Right kidney (tissue), 9 donors: ENCODE results near the gene STX12.

ENCODE experiments used
- DNase-seq: peaks from one replicate; pipeline ENCODE4 v3.0.0-alpha.2; 2016
- long read RNA-seq, 8 donors: transcript quantifications; one replicate each; lab custom pipeline, GENCODE V29; 2026

Gene STX12
- long read RNA-seq, donor 1, transcript STX12-201 (9 exons, 3,079 nt), result major isoform, 15 of 16 reads
- long read RNA-seq, donor 1, partial matches to known transcripts, result 0 of 16 reads
- long read RNA-seq, donor 1, other reads (novel, unspliced or antisense), result 0 of 16 reads
- long read RNA-seq, donor 2, transcript STX12-201 (9 exons, 3,079 nt), result major isoform, 11 of 12 reads
- long read RNA-seq, donor 2, partial matches to known transcripts, result 0 of 12 reads
- long read RNA-seq, donor 2, other reads (novel, unspliced or antisense), result 0 of 12 reads
- long read RNA-seq, donor 3, transcript STX12-201 (9 exons, 3,079 nt), result major isoform, 15 of 17 reads
- long read RNA-seq, donor 3, partial matches to known transcripts, result 0 of 17 reads
- long read RNA-seq, donor 3, other reads (novel, unspliced or antisense), result 0 of 17 reads
- long read RNA-seq, donor 4, transcript STX12-201 (9 exons, 3,079 nt), result major isoform, 12 of 56 reads
- long read RNA-seq, donor 4, partial matches to known transcripts, result 40 of 56 reads
- long read RNA-seq, donor 4, other reads (novel, unspliced or antisense), result 0 of 56 reads
- long read RNA-seq, donor 5, transcript STX12-201 (9 exons, 3,079 nt), result major isoform, 15 of 15 reads
- long read RNA-seq, donor 5, partial matches to known transcripts, result 0 of 15 reads
- long read RNA-seq, donor 5, other reads (novel, unspliced or antisense), result 0 of 15 reads
- long read RNA-seq, donor 6, transcript STX12-201 (9 exons, 3,079 nt), result major isoform, 10 of 10 reads
- long read RNA-seq, donor 6, partial matches to known transcripts, result 0 of 10 reads
- long read RNA-seq, donor 6, other reads (novel, unspliced or antisense), result 0 of 10 reads
- long read RNA-seq, donor 7, transcript STX12-201 (9 exons, 3,079 nt), result major isoform, 9 of 9 reads
- long read RNA-seq, donor 7, partial matches to known transcripts, result 0 of 9 reads
- long read RNA-seq, donor 7, other reads (novel, unspliced or antisense), result 0 of 9 reads
- long read RNA-seq, donor 8, transcript STX12-201 (9 exons, 3,079 nt), result major isoform, 13 of 15 reads
- long read RNA-seq, donor 8, partial matches to known transcripts, result 0 of 15 reads
- long read RNA-seq, donor 8, other reads (novel, unspliced or antisense), result 0 of 15 reads

DNA sequence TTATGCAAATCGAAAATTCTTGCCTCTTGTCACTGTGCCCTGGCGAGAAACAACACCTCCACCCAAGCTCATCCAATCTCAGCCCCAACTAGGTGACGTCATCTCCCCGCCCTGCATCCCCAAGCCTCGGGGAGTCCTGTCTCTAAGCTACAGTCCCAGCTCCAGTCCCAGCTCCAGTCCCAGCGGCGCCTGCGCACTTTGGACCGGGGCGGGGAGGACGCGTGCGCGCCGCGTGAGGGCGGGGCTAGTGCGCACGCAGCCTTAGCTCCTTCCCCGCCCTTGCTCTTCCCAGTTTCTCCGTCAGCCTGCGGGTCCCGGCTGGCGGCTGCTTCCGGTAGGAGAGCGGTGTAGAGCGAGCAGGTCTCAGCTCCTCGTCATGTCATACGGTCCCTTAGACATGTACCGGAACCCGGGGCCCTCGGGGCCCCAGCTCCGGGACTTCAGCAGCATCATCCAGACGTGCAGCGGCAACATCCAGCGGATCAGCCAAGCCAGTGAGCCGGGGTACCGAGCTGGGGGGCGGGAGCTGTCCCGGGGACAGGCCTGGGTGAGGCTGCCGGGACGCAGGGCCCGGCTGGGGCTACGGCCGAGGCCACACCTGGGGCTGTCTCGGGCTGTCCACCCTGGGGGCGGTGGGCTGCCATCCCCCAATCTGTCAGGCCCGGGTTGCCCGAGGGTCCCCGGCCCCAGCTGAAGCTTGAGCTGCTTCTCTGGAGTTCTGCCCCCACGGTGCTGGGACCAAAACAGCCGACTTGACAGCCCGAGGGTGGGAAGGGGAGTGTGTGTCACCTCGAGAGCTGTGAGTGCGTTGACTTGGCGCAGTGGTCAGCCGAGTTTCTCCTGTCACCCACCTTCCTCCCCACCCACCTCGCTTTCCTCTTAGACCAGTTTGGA, at the start of gene STX12:
STX12 (plus strand) TSS at position 288 of the 894 bp plus-strand sequence; CDS start at position 377, 89 bp downstream.
- DNase-seq, result peak; percentile 96

DNA sequence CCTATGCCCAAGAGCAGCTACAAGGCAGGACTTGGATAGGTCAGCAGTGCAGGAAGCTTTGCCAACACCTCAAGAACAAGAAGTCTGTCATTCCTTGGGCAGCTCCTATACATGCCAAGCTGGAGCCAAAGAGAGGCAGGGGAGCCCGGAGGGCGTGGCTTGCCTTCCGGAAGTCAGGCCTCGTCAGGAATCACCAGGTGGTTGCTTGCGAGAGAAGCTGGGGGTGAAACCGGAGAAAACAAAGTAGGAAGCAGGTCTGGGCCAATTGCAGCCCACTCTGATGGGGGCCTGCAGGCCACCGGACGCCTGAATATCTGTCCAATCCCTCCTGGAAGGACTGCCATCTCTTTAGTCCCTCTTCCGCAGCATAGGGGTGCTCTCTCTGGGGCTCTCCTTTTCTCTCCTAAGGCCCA, 48.1 kb upstream of the STX12 start:
- DNase-seq, result no peak

DNA sequence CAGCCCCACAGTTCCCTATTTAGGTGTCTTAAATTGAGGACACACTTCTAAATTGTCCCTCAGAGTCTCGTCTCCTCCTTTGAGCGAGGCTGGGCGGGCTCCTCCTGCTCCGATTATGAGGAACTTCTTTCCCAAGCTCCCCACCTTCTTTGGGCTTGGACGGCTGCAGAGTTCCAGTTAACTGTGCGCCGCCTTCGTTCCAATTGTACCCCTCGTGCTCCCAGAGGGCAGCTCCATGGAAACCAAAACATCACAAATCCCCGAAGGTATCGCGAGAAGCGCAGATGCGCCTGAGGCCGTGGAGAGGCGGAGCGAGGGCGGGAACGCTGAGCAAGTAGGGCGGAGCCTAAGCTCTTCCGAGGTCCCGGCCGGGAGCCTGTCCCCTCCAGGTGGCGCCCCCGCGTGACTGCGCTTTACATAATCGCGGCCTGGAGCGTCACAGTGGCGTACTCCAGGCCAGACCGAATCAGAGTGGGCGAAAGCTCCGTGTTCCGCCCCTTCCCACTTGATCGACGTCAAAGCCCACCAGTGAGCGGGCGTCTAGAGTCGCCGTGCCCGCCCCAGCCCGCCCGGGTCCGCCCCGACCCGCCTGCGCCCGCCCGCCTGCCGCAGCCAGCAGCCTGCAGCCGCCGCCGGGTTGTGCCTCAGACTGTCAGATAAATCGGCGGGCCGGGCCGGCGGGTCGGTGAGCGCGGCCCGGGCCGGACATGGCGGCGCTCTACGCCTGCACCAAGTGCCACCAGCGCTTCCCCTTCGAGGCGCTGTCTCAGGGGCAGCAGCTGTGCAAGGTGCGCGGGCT, 47.4 kb upstream of the STX12 start, which contains the start of gene FAM76A:
FAM76A (plus strand) TSS at position 588 of the 799 bp plus-strand sequence; CDS start at position 708, 120 bp downstream.
- peak; percentile 95 for DNase-seq

DNA sequence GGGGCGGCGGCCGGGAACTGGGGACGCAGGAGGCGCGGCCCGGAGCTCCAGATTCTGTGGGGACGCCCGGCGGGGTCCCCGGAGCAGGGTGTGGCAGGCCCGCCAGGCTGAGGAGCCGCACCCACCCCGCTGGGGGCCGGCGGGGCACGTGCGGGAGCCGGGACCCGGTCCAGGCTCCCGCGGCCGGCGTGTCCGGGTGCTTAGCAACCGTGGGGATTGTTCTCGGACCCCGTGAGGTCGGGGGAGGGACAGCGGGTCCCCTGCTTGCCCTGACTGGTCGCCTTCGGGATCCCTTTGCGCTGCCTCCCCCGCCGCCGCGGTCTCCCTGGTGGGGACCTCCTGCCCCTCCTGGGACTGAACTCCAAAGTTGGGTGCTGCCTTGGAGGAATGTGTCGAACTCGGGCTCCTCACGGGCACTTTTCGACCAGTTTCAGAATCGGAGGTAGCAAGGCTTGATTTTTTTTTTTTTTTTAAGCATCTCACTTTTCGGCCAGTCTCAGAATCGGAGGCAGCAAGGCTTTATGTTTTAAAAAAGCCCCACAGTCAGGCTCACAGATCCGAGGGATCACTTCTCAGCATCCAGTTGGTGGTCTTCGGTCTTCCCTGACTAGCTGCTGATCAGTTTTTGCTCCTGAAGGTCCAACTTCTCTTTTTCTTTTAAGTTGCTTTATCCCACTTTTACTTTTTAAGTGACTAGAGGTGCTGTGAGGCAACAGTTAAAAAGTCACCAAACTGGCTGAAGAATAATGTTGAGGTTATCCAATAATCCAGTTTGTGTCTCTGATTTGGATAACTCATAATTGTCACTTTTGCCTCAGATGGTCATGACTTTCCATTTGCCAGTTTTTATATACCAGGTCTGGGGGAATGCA, 46.6 kb upstream of the STX12 start:
- DNase-seq, result peak; percentile 92

DNA sequence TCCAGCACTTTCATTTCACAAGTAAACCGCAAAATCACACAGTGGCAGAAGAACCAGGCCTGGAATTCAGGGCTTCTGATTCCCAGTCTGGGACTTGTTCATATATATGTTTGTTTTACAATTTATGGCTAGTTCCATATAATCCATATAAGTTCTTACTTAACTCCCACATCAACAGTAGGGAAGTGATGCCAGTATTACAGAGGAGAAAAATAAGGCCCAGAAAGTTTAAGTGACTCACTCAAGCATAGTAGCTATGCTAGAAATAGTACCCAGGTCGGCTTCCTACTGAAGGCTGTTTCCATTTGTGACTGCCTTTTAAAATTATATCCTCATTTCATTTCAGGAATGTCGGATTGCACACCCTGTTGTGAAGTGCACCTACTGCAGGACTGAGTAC, 45.9 kb upstream of the STX12 start:
- DNase-seq, result no peak

DNA sequence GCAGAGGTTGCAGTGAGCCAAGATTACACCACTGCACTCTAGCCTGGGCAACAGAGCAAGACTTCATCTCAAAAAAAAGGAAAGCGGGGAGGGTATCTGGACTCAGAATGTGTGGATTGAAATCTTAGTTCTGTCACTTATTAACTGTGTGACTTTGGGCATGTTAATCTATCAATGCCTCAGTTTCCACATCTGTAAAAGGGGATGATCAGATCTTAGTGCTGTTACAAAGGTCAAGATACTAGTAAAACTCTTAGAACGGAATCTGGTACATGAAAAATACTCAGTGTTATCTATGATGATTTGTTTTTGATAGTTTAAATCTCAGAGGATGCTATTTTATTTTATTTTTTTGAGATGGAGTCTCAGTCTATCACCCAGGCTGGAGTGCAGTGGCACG, 36.8 kb upstream of the STX12 start:
- no peak for DNase-seq

DNA sequence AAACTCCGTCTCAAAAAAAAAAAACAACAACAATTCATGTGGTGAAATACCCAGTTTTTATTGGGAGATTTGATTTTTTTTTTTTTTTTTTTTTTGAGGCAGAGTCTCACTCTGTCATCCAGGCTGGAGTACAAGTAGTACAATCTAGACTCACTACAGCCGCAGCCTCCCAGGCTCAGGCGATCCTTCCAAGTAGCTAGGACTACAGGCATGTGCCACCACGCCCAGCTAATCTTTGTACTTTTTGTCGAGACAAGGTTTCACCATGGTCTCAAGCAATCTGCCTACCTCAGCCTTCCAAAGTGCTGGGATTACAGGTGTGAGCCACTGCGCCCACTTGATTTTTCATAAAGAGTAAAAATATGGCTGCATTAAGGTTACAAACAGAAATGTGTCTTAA, 31.9 kb upstream of the STX12 start:
- DNase-seq, result no peak

DNA sequence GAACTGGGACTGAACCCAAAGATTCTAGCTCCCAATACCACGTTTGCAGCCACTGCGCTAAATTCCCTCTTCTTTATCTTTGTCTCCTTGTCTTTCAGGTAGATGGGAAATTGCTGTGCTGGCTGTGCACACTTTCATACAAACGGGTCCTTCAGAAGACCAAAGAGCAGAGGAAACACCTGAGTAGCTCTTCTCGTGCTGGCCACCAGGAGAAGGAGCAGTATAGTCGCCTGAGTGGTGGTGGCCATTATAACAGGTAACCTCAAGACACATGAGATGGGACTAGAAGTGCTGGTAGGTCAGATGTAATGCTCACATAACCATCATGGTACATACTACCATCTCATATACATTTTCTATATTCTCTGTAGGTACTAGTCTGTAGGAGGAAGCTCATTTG, 28.5 kb upstream of the STX12 start:
- no peak for DNase-seq

DNA sequence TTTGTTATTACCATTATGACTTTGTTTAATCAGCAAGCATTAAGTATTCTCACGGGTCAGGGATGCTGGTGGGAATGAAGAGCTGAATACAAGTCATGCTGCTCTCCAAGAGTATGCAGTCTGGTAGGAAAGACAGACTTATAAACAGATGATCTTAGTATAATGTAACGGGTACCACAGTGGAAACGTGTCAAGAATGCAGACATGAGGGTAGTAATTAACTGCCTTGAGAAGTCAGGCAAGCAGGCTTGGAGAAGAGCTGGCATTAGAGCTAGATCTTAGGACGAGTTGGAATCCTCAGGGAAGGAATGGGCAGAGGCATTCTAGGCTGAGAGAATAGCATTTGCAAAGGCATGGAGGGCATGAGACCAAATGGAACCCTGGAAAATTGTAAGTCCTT, 27.6 kb upstream of the STX12 start:
- no peak for DNase-seq

DNA sequence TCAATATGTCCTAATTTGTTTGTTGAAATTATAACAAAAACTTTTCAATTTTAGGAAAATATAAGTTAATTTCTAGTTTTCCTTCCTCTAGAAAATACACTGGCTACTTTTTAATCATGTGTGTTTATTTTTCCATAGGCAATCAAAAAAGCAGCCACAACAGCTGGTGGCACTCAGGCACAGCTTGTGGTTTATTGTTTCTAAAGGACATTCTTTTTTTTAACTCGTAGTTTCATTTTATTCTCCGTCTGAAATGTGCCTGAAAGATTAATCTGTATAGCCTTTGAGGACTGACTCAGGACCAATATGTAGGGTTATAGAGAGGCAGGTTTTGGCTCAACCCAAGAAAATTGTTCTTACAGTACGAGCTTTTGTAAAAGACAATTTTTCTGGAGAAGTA, 20.7 kb upstream of the STX12 start:
- DNase-seq, result peak; percentile 3

DNA sequence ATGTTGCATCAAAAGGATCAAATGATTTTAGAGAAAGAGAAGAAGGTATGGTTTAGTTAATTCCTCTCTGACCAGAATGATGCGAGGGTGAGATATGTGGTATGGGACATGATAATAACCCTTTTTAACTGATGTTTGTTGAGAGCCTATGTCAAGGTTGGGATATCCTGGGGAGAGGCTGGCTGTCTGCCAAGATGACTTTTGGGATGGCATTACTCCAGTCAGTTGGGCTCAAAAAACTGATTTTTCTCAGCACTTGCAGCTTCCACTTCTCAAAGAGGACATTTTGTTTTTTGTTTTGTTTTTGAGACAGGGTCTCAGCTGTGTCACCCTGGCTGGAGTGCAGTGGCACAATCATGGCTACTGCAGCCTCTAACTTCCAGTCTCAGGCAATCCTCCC, 17.7 kb upstream of the STX12 start:
- DNase-seq, result no peak

DNA sequence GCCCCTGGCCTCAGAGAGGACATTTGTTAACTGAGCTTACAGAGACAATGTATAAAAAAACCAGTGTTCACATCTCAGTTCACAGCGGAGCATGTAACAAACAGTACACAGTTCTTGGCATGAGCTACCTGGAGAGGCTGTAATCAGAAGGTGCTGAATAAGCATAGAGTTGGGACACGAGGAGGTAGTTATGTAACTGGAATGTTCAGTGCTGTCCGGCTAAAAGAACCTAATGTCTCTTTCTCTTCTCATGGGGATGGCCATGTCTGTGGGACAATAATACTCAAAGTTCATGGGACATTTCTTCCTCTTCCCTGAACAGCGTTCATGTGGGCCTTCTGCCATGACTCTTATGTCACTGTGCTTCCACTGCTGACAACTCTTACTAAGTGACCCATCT, 17.2 kb upstream of the STX12 start:
- no peak for DNase-seq

DNA sequence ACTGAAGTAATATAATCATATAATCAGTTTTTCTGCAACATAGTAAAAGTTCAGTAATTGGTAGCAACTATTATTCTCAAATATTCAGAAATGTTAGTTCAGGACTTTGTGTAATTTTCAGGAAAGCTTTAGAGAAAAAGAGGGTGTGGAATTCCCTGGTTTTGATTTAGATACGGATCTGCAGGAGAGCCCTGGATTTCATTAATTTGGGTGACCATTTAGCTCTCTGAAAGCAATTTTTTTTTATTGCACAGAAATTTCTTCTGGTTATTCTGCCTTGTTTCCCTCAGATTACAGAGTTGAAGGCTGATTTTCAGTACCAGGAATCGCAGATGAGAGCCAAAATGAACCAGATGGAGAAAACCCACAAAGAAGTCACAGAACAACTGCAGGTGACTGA, 13.8 kb upstream of the STX12 start:
- no peak for DNase-seq

DNA sequence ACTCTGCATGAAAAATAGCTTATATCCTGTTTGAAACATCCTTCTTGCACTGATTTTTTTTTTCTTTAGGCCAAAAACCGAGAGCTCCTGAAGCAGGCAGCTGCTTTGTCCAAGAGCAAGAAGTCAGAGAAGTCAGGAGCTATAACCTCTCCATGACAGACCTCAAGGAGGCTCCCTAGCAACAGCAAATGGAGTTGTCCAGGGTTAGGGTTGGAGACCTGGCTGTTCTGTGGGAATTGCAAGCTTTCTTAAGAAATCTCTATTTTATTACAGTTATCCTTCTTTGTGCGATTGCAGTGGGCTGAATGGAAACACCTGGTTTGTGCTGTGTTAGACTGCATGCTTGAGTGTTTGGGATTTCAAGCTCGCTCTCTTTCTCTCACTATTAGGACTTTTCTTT, 12.6 kb upstream of the STX12 start:
- no peak for DNase-seq

DNA sequence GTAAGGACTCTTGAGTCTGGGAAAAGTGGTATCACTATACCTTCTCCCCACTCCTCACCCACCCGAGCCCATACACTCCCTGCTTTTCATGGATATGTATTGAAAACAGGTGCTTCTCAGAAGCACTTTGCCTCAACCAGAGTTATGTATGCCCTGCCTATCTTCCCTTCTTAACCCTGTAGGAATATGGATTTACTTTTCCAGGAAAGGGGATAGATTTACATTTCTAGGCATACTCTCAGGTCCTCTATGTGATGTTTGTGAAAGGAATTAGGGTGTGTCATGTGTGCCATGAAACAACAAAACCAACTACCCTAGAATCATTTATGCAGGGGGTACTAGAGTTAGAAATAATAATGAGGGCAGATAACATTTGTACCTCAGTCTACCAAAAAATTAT, 11.0 kb upstream of the STX12 start:
- DNase-seq, result no peak

DNA sequence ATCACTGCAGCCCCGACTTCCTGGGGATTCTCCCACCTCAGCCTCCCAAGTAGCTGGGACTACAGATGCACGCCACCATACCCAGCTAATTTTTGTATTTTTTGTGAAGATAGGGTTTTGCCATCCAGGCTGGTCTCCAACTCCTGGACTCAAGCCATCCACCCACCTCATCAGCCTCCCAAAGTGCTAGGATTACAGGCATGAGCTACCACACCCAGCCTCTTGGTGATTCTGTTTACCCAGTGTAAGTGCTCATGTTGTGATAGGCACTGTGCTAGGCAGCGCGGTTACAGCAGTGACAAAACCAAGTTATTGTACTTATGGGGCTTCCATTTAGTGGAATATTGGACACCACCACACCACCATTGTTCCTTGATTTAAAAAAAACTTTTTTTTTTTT, 9.7 kb upstream of the STX12 start:
- no peak for DNase-seq

DNA sequence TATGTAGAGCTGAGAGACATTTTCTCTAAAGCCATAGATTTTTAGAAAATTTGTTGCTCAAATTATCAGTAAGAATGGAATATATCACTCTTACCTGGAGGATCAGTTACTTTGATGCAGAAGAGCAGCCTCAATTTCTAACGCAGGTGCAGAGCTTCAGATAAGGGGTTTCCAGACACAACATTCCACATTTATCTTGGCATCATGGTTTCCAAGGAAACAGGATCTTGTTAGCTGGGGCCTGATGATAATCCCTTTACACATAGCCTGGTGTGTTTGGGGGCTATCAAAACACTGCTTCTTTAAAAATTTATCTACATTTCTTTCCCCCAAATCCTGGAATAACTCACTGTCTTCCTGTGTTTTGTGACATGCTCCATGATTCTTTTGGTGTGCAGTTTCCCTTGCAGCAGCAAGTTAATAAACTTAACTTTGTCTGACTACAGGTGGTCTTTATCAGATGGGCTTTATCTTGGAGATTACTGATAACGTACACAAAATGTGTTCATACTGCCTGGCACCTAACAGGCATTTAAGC, 2.7 kb upstream of the STX12 start:
- DNase-seq, result no peak

DNA sequence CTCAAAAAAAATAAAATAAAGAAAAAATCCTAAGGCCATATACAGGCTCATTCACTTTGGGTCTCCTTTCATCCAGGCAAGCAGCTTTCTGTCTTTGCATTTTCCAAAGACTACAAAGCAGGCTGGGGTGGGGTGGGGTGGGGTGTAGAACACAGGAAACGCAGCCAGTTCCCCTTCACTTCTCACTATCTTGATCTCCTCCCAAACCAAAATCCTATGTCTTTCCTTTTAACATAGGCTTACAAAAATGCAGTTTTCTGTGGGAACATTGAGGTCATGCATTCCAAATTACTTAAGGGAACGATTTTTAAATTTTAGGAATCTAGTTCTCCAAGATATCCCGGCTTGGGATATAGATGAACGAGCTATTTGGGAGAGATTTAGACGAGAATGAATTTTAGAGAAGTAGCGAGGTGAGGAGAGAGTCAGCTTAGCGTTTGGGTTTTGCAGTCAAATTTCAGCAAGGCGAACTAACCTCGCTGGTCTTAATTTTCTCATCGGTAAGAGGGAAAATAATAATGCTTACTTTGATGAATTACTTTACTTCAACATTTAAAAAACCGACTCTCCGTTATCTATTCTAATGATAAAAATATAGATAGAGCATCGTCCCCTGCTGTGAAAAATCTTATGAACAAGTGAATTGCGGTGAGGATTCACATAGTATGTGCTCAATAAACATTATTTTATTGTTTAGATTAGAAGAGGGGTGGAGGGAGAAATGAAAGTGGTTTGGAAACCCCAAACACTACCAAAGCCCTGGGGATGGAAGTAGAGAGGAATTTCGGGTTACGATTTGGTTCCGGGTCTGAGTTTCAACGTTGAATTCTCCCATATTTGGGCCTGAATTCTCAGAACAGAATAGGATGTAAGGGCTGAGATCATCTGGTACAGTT, 735 bp upstream of the STX12 start:
- peak; percentile 3 for DNase-seq
